Bronchial epithelial cell (primary cell): ENCODE measurements around the gene CST9L. TPM values are rescaled to one million over a fixed set of nuclear protein-coding genes. Genes with fewer than 3 reads are reported as not detected.

ENCODE experiments used
- DNase-seq: peaks from one replicate; pipeline ENCODE4 v3.0.0-alpha.2; 2010; ENCODE audit warnings: low read depth
- FAIRE-seq: peaks from 2 replicates; lab custom pipeline; 2011; peaks lifted over from hg19 to GRCh38; lab: Jason Lieb, UNC
- H3K27me3 ChIP-seq: 2 replicates; pipeline ENCODE4 v1.5.1; 2011; ENCODE audit warnings: low read length; ENCODE audit not compliant: control insufficient read depth, insufficient read depth
- H3K36me3 ChIP-seq: 2 replicates; pipeline ENCODE4 v1.5.1; 2011; ENCODE audit warnings: low read length; ENCODE audit not compliant: control insufficient read depth, insufficient read depth
- H3K4me3 ChIP-seq: 2 replicates; pipeline ENCODE4 v1.5.1; 2011; ENCODE audit warnings: mild to moderate bottlenecking, low read depth, low read length, control low read depth
- CTCF ChIP-seq: IDR thresholded peaks from 2 replicates; pipeline ENCODE4 v1.5.1; 2011; ENCODE audit warnings: mild to moderate bottlenecking, moderate library complexity, low read length, control low read depth, inconsistent platforms; ENCODE audit not compliant: insufficient read depth, severe bottlenecking
- total RNA-seq: library from RNA; depleted of rRNA; stranded (reverse); fragments of >200 nt; gene quantifications from 2 replicates; pipeline ENCODE4 v1.2.1, GENCODE V29; 2014

The CST9L gene
- total RNA-seq, 1 donor from 2014 or later, result not detected

- TF ChIP-seq CTCF, result no peak
- no peak for FAIRE-seq
- H3K36me3 ChIP-seq, result no peaks in the 10 kb centered on the region
- H3K4me3 ChIP-seq, result no peak overlapping the region
- no peaks in the 10 kb centered on the region for H3K27me3 ChIP-seq
- peak; percentile 22 for DNase-seq
Observed at GRCh38 chr20:23520185-23520584, 48.1 kb downstream of the CST9L start.

- H3K36me3 ChIP-seq, result no peaks in the 10 kb centered on the region
- FAIRE-seq (no peak), DNase-seq (no peak)
- H3K27me3 ChIP-seq, result no peaks in the 10 kb centered on the region
- no peak overlapping the region for H3K4me3 ChIP-seq
- no peak for TF ChIP-seq CTCF
Observed at GRCh38 chr20:23519556-23519955, 48.7 kb downstream of the CST9L start.

GRCh38 chr20:23517719-23518118 lies 50.6 kb downstream of the CST9L start:
- no peak for DNase-seq
- peak; percentile 62 for FAIRE-seq
- TF ChIP-seq CTCF, result no peak
- Histone ChIP-seq H3K27me3 (no peaks in the 10 kb centered on the region), H3K4me3 (no peak overlapping the region), H3K36me3 (no peaks in the 10 kb centered on the region)

- no peak for FAIRE-seq
- H3K36me3 ChIP-seq, result no peaks in the 10 kb centered on the region
- H3K27me3 ChIP-seq, result no peaks in the 10 kb centered on the region
- TF ChIP-seq CTCF, result no peak
- DNase-seq, result peak; percentile 7
- H3K4me3 ChIP-seq, result no peak overlapping the region
Observed at GRCh38 chr20:23515250-23515939, 52.9 kb downstream of the CST9L start.

GRCh38 chr20:23514848-23515247 lies 53.4 kb downstream of the CST9L start:
- Histone ChIP-seq H3K4me3 (no peak overlapping the region), H3K36me3 (no peaks in the 10 kb centered on the region), H3K27me3 (no peaks in the 10 kb centered on the region)
- no peak for TF ChIP-seq CTCF
- DNase-seq (no peak), FAIRE-seq (no peak)

Other genes starting within 250 kb of the CST9L start
- 38.5 and 61.9 TPM in 2 replicates for gene NXT1, start 217.7 kb downstream of the CST9L start, total RNA-seq
- 16.6 and 28.0 TPM in 2 replicates for gene GZF1, start 206.3 kb downstream of the CST9L start, total RNA-seq
- 9.9 and 10.8 TPM in 2 replicates for gene NAPB, start 147.0 kb downstream of the CST9L start, total RNA-seq
- gene CSTL1, start 128.8 kb downstream of the CST9L start, total RNA-seq, result not detected in 2 replicates
- not detected in 2 replicates for gene CST11, start 115.6 kb downstream of the CST9L start, total RNA-seq
- gene CST8, start 77.4 kb downstream of the CST9L start, total RNA-seq, result not detected in 2 replicates
- not detected in 2 replicates for gene CST9, start 37.4 kb upstream of the CST9L start, total RNA-seq
- 82.7 and 124 TPM in 2 replicates for gene CST3, start 69.5 kb upstream of the CST9L start, total RNA-seq
- gene CST4, start 120.6 kb upstream of the CST9L start, total RNA-seq, result not detected in 2 replicates
- gene CST1, start 182.5 kb upstream of the CST9L start, total RNA-seq, result not detected in 2 replicates